K562 (cell line): ENCODE results near the gene NTN3. TPM values are rescaled to one million over a fixed set of nuclear protein-coding genes. Genes with fewer than 3 reads are reported as not detected.

ENCODE experiments used
- DDX20 ChIP-seq: fragments of 450-650 bp; IDR thresholded peaks from 2 replicates; pipeline ENCODE4 v1.6.1; 2016; ENCODE audit warnings: missing genetic modification characterization, low read depth, mild to moderate bottlenecking, missing compliant biosample characterization, moderate library complexity
- ELF1 ChIP-seq: fragments of 200-800 bp; sonication (Bioruptor generic); IDR thresholded peaks from 2 replicates; pipeline ENCODE4 v1.6.1; 2016; ENCODE audit warnings: missing genetic modification characterization, missing compliant biosample characterization
- EP300 ChIP-seq: IDR thresholded peaks from 2 replicates; pipeline ENCODE4 v1.6.1; 2012; ENCODE audit warnings: low read length, improper control_type of control experiment
- FIP1L1 ChIP-seq: fragments of 200-400 bp; formaldehyde crosslinking; IDR thresholded peaks from 2 replicates; pipeline ENCODE4 v1.6.1; 2018; ENCODE audit warnings: mild to moderate bottlenecking, low read depth, low read length; ENCODE audit not compliant: poor library complexity, severe bottlenecking
- FOXM1 ChIP-seq, 2 experiments: fragments of 450-650 bp in 1 of 2; sonication (generic) in 1 of 2; formaldehyde crosslinking in 1 of 2; IDR thresholded peaks; 2 replicates each; pipeline versions ENCODE4 v1.6.1 to v1.9.0; 2017 to 2022; ENCODE audit warnings: low read depth in 2 of 2, mild to moderate bottlenecking in 2 of 2, missing genetic modification reagents in 1 of 2, moderate library complexity in 1 of 2
- HDAC1 ChIP-seq, 2 experiments: fragments of 450-650 bp; IDR thresholded peaks; 2 replicates each; pipeline ENCODE4 v1.6.1; 2016 to 2017; ENCODE audit warnings: inconsistent platforms in 1 of 2, mild to moderate bottlenecking in 1 of 2, moderate library complexity in 1 of 2
- HMBOX1 ChIP-seq: sonication (generic); IDR thresholded peaks from 2 replicates; pipeline ENCODE4 v1.6.1; 2016
- MAFG ChIP-seq: fragments of 450-650 bp; conservative IDR thresholded peaks from 2 replicates; pipeline ENCODE4 v1.6.1; 2016; ENCODE audit warnings: missing genetic modification characterization, missing compliant biosample characterization
- NFATC3 ChIP-seq: fragments of 450-650 bp; IDR thresholded peaks from 2 replicates; pipeline ENCODE4 v1.6.1; 2017; ENCODE audit warnings: mild to moderate bottlenecking
- PML ChIP-seq: IDR thresholded peaks from 2 replicates; pipeline ENCODE4 v1.6.1; 2012; ENCODE audit warnings: low read length, inconsistent platforms
- PRMT5 ChIP-seq: sonication (generic); formaldehyde crosslinking; IDR thresholded peaks from 2 replicates; pipeline ENCODE4 v1.5.0; 2020; ENCODE audit warnings: missing genetic modification reagents
- RBM14 ChIP-seq: fragments of 200-400 bp; formaldehyde crosslinking; IDR thresholded peaks from 2 replicates; pipeline ENCODE4 v1.6.1; 2018; ENCODE audit warnings: low read depth, mild to moderate bottlenecking, low read length, moderate library complexity, borderline replicate concordance; ENCODE audit not compliant: insufficient read depth
- RBM39 ChIP-seq: fragments of 200-400 bp; formaldehyde crosslinking; optimal IDR thresholded peaks from 2 replicates; pipeline ENCODE3; 2018; ENCODE audit warnings: low read depth, low read length
- SRSF9 ChIP-seq: fragments of 200-400 bp; formaldehyde crosslinking; IDR thresholded peaks from 2 replicates; pipeline ENCODE4 v1.6.1; 2017; ENCODE audit warnings: low read depth, low read length, borderline replicate concordance
- ZNF592 ChIP-seq: fragments of 450-650 bp; IDR thresholded peaks from 2 replicates; pipeline ENCODE4 v1.6.1; 2017; ENCODE audit warnings: antibody characterized with exemption, mild to moderate bottlenecking
- ZNF79 ChIP-seq: fragments of 250-450 bp; sonication (Bioruptor Pico); IDR thresholded peaks from 2 replicates; pipeline ENCODE4 v1.4.0; 2020; ENCODE audit warnings: low read depth, mild to moderate bottlenecking, moderate library complexity
- polyA plus RNA-seq, 8 experiments: library from polyadenylated mRNA; depleted of rRNA in 4 of 8; stranded (reverse) in 5 of 8; unstranded in 3 of 8; fragments of >200 nt; fragmentation: Nextera tagmentation in 2 of 8; fragmentation: Illumina TruSeq in 1 of 8; extraction: Ambion mirVana in 2 of 8; extraction: Trizol in 1 of 8; gene quantifications; 2 replicates each; pipeline versions ENCODE4 v1.2.1 to v1.2.3, GENCODE V29; 2011 to 2014; ENCODE audit warnings: inconsistent platforms in 1 of 8, missing spikeins in 1 of 8
- total RNA-seq, 7 experiments: library from RNA; depleted of rRNA in 6 of 7; stranded (reverse); fragments of >200 nt in 6 of 7; fragmentation: Illumina TruSeq in 2 of 7; extraction: Trizol in 2 of 7; gene quantifications; 2 replicates each; pipeline versions ENCODE4 v1.2.1 to v1.2.3, GENCODE V29; 2011 to 2021; ENCODE audit warnings: low replicate concordance in 1 of 7
- TF ChIP-seq, protein P1 (sequence below): sonication (generic); formaldehyde crosslinking; IDR thresholded peaks from 2 replicates; pipeline ENCODE4 v1.8.1; 2022; ENCODE audit warnings: missing genetic modification reagents
- TF ChIP-seq, protein P2 (sequence below): fragments of 450-650 bp; IDR thresholded peaks from 2 replicates; pipeline ENCODE4 v1.6.1; 2016
- TF ChIP-seq, protein P3 (sequence below): fragments of 250-450 bp; sonication (Bioruptor Pico); IDR thresholded peaks from 2 replicates; pipeline ENCODE4 v1.4.0; 2020; ENCODE audit warnings: borderline replicate concordance

NTN3 gene
- total and polyA plus RNA-seq, 9 of the 15 experiments (the other 6 are each of a cell fraction or from before 2014, with no cell fraction given): not detected

- TF ChIP-seq, protein P1, sequence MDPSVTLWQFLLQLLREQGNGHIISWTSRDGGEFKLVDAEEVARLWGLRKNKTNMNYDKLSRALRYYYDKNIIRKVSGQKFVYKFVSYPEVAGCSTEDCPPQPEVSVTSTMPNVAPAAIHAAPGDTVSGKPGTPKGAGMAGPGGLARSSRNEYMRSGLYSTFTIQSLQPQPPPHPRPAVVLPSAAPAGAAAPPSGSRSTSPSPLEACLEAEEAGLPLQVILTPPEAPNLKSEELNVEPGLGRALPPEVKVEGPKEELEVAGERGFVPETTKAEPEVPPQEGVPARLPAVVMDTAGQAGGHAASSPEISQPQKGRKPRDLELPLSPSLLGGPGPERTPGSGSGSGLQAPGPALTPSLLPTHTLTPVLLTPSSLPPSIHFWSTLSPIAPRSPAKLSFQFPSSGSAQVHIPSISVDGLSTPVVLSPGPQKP (CRISPR knock-in tag): no peak
- no peak for TF ChIP-seq ZNF79 (CRISPR knock-in tag)
- TF ChIP-seq HMBOX1: peak; percentile 87
- peak in 1 of 2 experiments; percentile 21; a peak in 2 of 4 replicates for TF ChIP-seq HDAC1 (IDR thresholded peaks at IDR 0.05)
- TF ChIP-seq, protein P2, sequence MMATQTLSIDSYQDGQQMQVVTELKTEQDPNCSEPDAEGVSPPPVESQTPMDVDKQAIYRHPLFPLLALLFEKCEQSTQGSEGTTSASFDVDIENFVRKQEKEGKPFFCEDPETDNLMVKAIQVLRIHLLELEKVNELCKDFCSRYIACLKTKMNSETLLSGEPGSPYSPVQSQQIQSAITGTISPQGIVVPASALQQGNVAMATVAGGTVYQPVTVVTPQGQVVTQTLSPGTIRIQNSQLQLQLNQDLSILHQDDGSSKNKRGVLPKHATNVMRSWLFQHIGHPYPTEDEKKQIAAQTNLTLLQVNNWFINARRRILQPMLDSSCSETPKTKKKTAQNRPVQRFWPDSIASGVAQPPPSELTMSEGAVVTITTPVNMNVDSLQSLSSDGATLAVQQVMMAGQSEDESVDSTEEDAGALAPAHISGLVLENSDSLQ: peak; percentile 64
- TF ChIP-seq PRMT5 (CRISPR knock-in tag): no peak
- TF ChIP-seq MAFG: no peak
- TF ChIP-seq, protein P3, sequence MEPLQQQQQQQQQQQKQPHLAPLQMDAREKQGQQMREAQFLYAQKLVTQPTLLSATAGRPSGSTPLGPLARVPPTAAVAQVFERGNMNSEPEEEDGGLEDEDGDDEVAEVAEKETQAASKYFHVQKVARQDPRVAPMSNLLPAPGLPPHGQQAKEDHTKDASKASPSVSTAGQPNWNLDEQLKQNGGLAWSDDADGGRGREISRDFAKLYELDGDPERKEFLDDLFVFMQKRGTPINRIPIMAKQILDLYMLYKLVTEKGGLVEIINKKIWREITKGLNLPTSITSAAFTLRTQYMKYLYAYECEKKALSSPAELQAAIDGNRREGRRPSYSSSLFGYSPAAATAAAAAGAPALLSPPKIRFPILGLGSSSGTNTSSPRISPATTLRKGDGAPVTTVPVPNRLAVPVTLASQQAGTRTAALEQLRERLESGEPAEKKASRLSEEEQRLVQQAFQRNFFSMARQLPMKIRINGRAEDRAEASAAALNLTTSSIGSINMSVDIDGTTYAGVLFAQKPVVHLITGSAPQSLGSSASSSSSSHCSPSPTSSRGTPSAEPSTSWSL (CRISPR knock-in tag): no peak
- no peak for TF ChIP-seq FIP1L1
- TF ChIP-seq DDX20 (tag): no peak
- TF ChIP-seq PML: no peak
- no peak for TF ChIP-seq NFATC3
- no peak for TF ChIP-seq RBM14
- peak; percentile 49 for TF ChIP-seq EP300
- peak; percentile 62; the same call in 1 of the 2 replicates for TF ChIP-seq ZNF592
- no peak for TF ChIP-seq FOXM1 (IDR thresholded peaks at IDR 0.05; ENCODE audit: low read depth)
- no peak for TF ChIP-seq FOXM1 (CRISPR knock-in tag; IDR thresholded peaks at IDR 0.05; ENCODE audit: low read depth)
- no peak for TF ChIP-seq SRSF9
- peak; percentile 34; the same call in 1 of the 2 replicates for TF ChIP-seq ELF1 (tag)
- no peak for TF ChIP-seq RBM39
These were observed 13.9 kb downstream of the NTN3 start (continued) for GRCh38 chr16:2484898-2485508.
